ENCODE results near the gene DIP2A.

Gene DIP2A

DNA sequence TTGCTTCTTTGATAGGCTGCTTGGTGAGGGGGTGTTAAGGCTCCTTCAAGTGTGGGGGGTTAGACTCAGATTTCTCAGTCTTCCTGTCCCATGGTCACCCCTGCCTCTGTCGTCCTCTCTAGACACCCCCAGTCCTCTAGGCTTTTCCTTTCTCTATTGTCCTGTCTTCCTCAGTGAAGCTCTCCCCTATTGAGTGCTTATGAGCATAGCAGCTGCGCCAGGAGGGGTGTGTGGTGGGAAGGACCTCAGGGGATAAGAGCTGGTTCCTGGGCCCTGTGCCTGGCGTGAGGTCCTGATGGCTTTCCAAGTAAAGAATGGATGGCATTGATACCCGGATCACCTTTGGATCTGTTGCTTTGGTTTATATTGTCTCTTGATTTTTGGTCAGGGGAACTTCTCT is 69.1 kb downstream of the DIP2A start:
- no peak for DNase-seq (ENCODE audit: low read depth)

DNA sequence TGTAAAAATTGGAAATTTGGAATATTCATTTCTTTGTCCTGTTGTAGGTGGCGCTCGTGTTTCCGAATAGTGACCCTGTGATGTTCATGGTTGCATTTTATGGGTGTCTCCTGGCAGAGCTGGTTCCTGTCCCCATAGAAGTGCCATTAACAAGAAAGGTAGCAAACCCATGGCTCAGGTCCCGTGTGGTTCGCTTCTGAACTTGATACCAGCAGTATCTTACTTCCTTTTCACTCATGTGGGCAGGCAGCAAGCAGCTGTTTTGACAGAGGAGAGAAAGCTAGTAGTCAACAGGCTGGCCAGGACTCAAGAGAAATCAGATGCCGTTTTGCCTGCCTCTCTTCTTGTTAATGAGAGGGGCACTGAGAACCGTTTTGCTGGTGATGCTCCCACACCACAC is 73.4 kb downstream of the DIP2A start:
- DNase-seq (ENCODE audit: low read depth), result no peak

DNA sequence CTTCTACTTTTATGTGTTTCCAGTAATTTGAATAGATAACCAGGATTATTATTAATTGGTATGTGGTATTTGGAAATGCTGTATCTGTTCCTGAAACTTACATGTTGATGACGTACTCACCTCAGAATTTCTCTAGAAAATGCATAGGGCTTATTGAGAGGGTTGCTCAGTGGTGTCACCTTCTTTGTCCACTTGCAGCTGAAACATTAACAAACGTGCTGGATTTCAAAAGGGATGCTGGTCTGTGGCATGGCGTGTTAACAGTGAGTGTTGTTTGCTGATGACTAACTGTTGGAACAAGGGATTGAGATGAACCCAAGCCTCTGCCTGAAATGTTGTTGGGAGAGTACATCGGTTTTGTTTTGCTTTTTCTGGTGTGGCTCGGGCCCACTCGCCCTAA is 78.3 kb downstream of the DIP2A start:
- DNase-seq (ENCODE audit: low read depth), result no peak

DNA sequence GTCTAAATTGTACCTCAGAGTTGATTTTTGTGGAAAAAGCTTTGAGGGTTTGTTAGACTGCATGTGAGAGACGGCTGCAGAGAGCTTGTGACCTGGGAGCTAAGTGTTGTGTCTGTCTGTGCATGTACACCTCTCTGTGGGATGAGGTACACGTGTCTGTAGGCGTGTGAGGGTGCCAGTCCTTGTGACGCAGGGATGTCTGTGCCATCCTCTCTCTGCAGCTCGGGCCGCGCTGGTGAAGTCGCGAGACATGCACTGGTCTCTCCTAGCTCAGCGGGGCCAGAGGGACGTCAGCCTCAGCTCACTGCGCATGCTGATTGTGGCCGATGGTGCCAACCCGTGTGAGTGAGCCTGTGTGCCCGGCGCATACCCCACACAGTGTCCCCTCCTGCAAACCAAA is 79.6 kb downstream of the DIP2A start:
- DNase-seq (ENCODE audit: low read depth), result no peak

DNA sequence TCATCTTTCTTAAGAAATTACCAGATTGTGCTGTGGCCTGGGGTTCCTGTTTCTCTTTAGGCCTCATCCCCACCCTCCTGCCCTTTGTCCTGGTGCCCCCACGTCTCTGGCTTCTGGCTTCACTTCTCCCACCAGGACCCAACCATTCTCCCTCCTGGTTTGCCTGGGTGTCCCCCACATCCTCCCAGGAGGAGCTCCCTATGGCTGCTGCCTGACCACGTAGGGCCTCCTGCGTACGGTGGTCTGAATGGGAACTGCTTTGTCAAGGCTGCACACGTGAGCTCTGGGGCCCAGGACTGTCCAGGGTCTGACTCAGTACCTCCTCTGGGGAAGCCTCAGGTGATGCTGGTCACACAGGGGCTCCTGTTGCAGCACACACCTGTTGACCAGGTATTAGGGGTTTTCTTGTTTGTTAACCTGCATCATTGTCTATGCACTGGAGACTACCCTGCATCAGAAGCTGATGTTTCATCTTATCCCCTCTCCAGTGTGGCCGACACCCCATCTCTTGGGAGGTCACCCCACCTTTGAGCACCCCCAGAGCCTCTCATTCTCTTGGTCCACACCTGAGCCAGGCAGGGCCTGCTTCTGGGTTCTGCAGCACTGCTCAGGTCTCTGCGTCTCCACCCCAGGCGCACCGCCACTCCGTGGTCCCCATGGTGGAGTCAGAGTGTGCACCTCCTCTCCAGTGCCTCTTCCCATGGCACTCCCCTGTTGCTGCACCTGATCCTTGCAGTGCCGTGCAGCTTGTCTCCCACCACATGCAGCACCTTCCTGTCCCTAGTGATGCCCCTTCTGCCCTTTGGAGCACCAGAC is 80.4 kb downstream of the DIP2A start:
- no peak for DNase-seq (ENCODE audit: low read depth)

DNA sequence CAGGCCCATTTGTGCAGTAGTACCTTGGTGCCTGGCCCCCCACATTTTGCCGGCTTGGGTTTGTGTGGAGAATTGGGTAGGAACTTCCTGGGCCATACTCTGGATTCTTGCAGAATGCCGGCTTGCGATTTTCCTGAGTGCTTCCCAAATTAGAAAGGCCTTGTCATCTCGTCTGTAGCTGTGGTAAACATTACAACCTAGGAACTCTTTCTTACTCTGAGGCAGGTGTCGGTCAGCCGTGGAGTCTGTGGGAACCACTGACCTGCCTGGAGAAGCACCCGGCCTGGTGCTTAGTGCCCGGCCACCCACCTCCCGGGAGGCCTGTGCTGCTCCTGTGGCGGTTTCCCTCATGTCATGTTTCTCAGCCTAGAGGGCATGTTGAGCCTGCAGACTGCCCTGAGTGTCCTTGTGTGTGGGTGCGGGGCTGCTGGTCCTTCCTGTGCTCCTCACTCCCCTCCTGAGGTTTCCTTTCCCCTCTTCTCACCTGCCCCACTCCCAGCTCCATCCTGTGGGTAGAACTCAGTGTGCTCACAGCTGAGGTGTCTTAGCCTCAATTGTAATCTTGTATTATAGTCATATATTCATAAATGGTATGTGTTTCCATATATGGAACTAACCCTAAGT is 81.5 kb downstream of the DIP2A start:
- no peak for DNase-seq (ENCODE audit: low read depth)

DNA sequence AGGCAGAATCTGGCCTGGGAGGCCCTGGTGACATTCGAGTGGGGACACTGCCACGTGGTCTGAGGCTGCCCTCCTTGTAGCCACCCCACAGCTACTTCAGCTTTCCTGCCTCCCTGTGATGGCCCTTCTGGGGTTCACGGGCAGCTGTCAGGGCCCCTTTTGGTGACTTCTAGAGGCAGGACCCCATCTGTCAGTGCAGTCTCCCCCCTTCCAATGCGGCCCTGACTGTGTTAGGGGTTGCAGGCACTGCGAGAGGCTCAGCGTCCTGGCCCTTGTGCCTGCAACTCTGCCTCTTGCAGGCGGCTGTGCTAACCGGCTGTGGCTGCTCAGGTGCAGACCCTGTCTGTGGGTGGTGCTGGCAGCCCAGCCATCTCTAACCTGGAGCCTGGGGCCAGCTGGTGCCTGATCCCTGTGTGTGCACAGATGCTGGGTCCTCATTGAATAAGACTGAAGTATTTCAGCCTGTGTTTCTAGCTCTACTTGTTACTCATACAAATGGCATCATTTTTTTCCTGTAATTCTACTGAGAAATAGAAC is 84.0 kb downstream of the DIP2A start:
- no peak for DNase-seq (ENCODE audit: low read depth)

DNA sequence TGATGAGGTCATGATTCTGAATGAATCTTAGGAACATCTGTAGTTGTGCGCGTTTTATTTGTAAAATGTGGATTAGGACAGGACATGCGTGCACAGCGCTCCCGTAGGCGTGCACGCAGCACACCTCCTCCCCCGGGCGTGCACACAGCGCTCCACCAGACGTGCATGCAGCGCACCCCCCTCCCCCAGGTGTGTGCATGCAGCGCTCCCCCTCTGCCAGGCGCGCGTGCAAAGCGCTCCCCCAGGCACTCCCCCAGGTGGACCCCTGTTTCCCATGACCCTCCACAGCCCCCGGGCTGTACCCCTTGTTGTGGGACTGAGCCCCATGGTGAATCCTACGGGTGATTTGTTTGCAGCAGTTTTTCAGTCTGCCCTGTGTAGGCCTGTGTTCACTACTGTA is 84.6 kb downstream of the DIP2A start:
- DNase-seq (ENCODE audit: low read depth), result no peak

DNA sequence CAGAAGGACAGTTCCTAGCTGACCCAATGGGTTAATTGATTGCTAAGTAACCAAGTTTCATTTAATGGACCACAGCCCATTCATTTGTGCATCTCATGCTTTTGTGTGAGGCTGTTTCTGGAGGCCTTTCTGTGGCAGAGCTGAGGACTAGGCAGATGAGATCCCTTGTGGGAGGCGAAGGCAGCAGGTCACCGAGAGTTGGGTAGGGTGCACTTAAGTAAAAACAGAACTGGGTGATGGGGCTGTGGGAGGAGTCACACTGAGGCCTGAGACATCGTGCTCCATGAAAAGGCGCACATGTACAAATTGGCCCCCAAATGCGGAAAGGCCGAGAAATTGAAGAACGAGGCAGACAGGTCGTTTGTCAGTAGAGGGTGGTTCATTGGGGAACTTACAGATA is 85.3 kb downstream of the DIP2A start:
- DNase-seq (ENCODE audit: low read depth), result no peak

DNA sequence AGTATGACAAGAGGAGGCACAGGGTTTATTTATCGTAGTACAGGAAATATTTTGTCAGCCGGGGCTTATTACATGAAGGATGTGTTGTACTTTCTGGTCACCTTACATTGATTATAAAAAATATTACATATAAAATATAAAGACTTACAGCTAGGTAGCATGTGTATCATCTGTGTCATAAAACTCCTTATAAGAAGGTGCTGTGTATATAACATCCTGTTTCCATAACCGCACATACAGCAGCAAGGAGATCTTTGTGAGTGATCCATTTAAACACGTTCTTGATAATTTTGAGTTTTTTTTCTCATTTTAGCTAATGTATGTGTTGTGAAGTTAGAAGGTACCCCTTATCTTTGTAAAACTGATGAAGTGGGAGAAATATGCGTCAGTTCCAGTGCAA is 86.1 kb downstream of the DIP2A start:
- no peak for DNase-seq (ENCODE audit: low read depth)

DNA sequence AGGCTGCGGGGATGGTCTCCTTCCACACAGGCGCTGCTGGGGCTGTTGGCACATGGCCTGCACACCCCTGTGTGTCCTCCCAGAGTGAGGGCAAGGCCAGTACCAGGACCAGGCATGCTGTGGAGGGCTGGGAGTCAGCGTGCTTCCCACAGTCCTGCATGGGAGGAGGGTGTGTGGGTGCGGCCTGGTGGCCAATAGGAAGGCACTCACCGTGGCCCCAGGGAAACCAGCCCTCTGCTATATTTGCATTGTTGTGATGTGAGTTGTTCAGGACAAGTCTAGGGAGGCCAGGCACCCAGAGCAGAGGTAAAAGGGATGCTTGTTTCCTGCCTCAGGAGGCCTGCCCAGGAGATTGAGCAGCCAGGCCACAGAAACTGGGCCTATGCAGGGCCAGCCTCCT is 86.7 kb downstream of the DIP2A start:
- DNase-seq (ENCODE audit: low read depth), result no peak

DNA sequence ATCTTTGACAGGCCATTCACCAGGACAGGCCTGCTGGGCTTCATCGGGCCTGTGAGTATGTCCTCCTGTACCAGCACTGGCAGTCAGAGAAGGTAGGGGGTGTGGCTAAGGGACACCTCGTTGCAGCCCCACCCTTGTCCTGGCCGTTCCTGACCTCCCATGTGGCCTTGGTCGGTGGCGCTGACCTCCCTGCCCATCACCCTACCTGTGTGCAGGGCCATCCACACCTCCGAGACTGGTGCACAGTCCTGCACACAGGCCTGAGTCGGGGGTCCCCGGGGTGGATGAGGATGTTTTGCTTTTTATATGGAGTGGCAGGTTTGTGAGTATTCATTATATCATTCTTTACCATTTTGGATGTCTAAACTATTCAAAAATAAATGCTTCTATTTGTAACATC is 87.2 kb downstream of the DIP2A start:
- DNase-seq (ENCODE audit: low read depth), result no peak

DNA sequence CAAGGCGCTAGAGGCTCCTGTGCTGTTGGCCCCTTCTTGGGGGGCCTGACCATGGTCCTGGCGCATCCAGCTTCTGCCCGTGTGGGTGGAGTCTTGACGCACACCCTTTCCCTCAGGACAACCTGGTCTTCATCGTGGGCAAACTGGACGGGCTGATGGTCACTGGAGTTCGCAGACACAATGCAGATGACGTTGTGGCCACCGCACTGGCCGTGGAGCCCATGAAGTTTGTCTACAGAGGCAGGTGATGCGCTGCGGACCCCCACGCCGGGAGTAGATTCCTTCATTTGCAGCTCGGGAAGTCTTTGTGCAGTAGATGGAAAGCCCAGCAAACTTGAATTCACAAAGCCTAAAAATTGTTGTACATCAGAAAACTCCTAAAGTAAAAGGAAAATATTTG is 88.1 kb downstream of the DIP2A start:
- DNase-seq (ENCODE audit: low read depth), result no peak

DNA sequence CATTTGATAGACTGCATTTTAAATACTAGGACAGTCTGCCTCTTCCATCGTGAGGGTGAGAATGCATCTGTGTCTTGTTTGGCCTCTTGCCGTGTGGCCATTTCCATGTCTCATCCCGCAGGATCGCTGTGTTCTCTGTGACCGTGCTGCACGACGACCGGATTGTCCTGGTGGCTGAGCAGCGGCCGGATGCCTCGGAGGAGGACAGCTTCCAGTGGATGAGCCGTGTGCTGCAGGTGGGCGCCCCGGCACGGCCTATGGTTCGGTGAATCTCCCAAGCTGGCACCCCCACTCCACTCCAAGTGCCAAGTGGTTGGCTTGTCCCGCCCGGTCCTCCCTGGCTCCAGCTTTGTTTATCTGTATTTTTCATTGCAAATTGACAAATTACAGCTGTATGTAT is 91.0 kb downstream of the DIP2A start:
- DNase-seq (ENCODE audit: low read depth), result no peak

DNA sequence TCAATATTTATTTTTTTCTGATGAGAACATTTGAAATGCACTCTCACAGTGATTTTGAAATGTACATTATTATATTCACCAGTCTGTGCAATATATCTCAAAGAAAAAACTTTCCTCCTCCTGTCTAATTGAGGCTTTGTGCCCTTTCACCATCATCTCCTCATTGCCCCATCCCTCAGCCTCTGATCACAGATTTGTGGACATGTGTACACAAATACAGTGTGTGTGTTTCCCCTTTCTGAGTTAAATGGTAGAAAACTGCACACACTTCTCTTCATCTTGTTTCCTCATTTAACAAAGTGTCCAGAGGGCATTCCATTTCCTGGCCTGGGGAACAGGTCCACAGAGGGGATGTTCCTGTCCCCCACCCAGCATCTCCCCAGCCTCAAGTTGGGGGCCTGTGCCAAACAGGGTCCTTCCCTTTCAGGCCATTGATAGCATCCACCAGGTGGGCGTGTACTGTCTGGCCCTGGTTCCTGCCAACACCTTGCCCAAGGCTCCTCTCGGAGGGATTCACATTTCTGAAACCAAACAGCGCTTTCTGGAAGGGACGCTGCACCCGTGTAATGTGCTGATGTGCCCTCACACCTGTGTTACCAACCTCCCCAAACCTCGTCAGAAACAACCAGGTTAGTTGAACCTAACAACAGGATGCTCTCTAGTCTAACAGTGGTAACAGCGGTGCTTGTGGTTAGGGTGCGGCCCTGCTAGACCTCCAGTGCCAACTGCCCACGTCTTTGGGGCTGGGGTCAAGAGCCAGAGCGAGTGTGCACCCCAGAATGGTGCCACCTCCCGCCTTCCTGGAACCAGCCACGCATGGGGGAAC is 91.6 kb downstream of the DIP2A start:
- DNase-seq (ENCODE audit: low read depth), result no peak

DNA sequence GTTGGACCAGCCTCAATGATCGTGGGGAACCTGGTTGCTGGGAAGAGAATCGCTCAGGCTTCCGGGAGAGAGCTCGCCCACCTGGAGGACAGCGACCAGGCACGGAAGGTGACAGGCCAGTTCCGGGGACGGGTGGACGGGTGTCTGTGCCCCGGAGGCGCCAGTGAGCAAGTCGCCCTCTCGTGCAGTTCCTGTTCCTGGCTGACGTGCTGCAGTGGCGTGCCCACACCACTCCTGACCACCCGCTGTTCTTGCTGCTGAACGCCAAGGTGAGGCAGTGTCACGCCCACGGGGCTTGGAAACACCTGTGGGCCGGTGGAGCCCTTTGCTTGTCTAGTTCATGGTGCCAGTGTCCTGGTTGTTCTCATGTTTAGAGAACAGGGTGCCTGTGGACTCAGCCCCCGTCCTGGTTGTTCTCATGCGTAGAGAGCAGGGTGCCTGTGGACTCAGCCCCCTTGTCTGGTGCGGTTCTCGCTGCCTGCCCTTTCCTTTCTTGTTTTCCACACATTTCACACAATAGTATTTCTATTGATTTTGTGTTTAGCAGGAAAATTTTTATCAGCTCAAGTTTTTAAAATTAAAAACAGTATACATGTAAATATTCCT is 93.0 kb downstream of the DIP2A start:
- DNase-seq (ENCODE audit: low read depth), result no peak

DNA sequence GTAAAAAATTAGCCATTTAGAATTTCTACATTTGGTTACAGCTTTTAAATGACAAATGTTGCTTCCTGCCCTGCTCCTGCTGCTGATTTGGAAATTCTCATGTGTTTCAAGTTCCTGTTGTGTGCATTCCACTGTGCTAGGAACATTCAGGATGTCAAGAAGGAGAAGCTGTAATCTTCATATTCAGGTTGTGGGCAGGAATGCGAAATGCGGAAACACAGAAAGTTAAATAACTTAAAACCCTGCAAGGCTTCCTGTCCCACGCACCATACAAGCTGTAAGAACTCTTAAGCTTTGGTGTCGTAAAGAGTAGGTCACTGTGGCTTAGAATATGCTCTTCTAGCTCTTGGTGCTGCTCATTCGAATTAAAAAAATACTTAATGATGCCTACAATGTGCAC is 93.6 kb downstream of the DIP2A start:
- no peak for DNase-seq (ENCODE audit: low read depth)

DNA sequence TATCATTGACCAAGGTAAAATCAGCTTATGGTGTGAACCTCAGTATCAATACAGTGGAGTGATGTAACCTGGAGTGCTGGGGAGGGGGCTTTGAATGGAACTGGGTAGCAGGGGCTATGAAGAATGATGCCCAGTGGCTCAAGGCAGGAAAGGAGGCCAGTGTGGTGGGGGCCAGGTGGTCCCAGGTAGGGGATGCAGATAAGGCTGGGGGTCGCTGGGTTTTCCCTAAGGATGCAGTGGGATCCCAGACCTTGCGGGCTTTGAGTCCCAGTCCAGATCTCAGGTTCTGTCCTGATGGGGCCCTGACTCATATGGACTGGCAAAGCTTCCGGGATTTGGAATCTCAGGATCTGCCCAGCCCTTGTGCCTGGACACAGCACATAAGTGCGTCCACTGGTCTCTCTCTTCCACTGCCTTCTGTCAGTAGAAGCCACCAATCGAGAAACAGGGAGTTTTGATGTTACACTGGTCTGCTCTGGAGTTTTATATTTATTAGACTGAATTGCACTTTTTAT is 94.2 kb downstream of the DIP2A start:
- DNase-seq (ENCODE audit: low read depth), result no peak

DNA sequence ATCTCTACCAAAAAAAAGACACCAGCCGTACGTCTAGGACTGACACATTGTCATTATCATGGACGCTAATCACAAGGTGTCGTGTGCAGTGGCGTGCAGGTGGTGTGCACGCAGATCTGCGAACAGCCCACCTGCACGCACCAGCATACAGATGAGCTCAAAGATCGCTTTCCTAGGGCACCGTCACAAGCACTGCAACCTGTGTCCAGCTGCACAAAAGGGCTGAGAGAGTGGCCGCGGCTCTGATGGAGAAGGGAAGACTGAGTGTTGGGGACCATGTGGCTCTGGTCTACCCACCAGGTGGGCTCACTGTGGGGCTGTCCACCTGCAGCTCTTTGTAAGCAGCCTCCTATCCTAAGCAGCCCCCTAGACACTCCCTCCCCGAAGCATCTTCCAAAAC is 95.3 kb downstream of the DIP2A start:
- no peak for DNase-seq (ENCODE audit: low read depth)

DNA sequence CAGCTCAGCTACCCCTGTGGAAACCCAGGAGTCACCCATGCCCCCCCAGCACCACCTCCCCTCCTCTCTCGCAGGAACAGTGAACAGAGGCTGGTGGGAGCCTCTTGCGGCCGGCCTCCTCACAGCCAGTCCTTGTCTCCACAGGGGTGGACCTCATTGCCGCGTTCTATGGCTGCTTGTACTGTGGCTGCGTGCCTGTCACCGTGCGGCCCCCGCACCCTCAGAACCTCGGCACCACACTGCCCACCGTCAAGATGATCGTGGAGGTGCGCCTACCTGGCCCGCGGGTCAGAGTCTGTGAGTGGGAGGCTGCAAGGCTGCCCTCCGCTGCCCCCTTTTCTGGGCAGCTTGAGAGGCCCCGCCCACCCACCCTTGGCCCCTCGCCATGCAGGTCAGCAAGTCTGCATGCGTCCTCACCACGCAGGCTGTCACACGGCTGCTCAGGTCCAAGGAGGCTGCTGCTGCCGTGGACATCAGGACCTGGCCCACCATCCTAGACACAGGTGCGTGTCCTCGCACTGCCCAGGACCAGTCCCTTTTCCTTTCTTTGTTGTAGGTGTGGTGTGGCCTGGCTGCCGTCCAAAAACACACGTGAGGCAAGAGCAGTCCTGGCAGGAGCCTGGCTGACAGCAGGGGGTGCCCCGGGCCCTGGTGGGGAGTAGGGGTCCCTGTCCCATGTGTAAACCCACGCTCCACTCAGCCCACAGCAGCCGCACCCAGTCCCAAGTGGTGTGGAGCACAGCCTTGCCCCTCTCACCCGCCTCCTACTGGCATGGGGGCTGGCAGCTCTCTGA is 95.9 kb downstream of the DIP2A start:
- no peak for DNase-seq (ENCODE audit: low read depth)

DNA sequence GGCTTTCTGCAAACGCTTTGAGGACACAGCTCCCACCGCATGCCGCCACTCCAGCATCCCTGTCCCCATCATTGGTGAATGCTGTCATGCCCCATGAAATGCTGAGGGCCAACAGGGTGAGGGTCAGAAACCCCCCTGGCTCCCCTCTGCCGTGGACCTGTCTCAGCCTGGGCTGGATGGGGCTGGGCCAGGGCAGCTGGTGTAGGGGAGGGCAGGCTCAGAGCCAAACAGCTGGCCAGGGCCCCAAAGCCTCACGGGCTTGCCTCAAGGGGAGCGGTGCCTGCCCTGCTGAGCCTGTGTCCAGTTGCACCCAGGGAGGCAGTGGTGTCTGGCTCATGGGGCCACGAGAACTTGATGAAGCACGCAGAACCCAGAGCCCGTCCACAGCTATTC is 96.5 kb downstream of the DIP2A start:
- no peak for DNase-seq (ENCODE audit: low read depth)
